Fibroblast of lung (primary cell): ENCODE results near the gene MBNL2. TPM values are rescaled to one million over a fixed set of nuclear protein-coding genes. Genes with fewer than 3 reads are reported as not detected.

Source experiments
- DNase-seq, 2 donors: peaks; one replicate each; pipeline versions ENCODE4 v3.0.0 to v3.0.0-alpha.2; 2010; ENCODE audit warnings: low read depth in 2 of 2
- H2AFZ ChIP-seq: 2 replicates; pipeline ENCODE4 v1.5.1; 2012; ENCODE audit warnings: low read length, control low read depth, inconsistent platforms
- H3K27ac ChIP-seq: 2 replicates; pipeline ENCODE4 v1.5.1; 2011; ENCODE audit warnings: low read length, control low read depth; ENCODE audit not compliant: insufficient read depth
- H3K27me3 ChIP-seq: 2 replicates; pipeline ENCODE4 v1.5.1; 2011; ENCODE audit warnings: mild to moderate bottlenecking, low read length; ENCODE audit not compliant: control insufficient read depth, insufficient read depth
- H3K36me3 ChIP-seq: 2 replicates; pipeline ENCODE4 v1.5.1; 2011; ENCODE audit warnings: low read length; ENCODE audit not compliant: control insufficient read depth, insufficient read depth
- H3K4me1 ChIP-seq: 2 replicates; pipeline ENCODE4 v1.5.1; 2011; ENCODE audit warnings: low read length; ENCODE audit not compliant: control insufficient read depth, insufficient read depth; ENCODE audit errors: extremely low read depth
- H3K4me2 ChIP-seq: 2 replicates; pipeline ENCODE4 v1.5.1; 2011; ENCODE audit warnings: low read length, control low read depth; ENCODE audit not compliant: insufficient read depth; ENCODE audit errors: extremely low read depth
- H3K4me3 ChIP-seq, 4 experiments: fragments of 200-600 bp in 1 of 4; sonication (generic) in 1 of 4; replicated peaks in 1 of 4; 2 replicates each; pipeline ENCODE4 v1.5.1; 2011 to 2016; ENCODE audit warnings: low read length in 4 of 4, low read depth in 3 of 4, mild to moderate bottlenecking in 3 of 4, control low read depth in 2 of 4, inconsistent platforms in 1 of 4, mixed read lengths in 1 of 4; ENCODE audit not compliant: insufficient read depth in 1 of 4; ENCODE audit errors: control extremely low read depth in 1 of 4
- H3K79me2 ChIP-seq: 2 replicates; pipeline ENCODE4 v1.5.1; 2012; ENCODE audit warnings: mild to moderate bottlenecking, low read length, inconsistent platforms; ENCODE audit not compliant: control insufficient read depth, insufficient read depth
- H3K9ac ChIP-seq: 2 replicates; pipeline ENCODE4 v1.5.1; 2011; ENCODE audit warnings: mild to moderate bottlenecking, low read length, control low read depth; ENCODE audit not compliant: insufficient read depth
- H3K9me3 ChIP-seq: 2 replicates; pipeline ENCODE4 v1.5.1; 2012; ENCODE audit warnings: low read depth, low read length; ENCODE audit not compliant: control insufficient read depth, insufficient read depth
- H4K20me1 ChIP-seq: 2 replicates; pipeline ENCODE4 v1.5.1; 2011; ENCODE audit warnings: low read length; ENCODE audit not compliant: control insufficient read depth, insufficient read depth; ENCODE audit errors: extremely low read depth
- CTCF ChIP-seq, 2 donors: IDR thresholded peaks in 1 of 2; conservative IDR thresholded peaks in 1 of 2; 1 replicate in 1 of 2; 2 replicates in 1 of 2; pipeline ENCODE4 v1.5.1; 2011 to 2012; ENCODE audit warnings: low read length in 2 of 2, control low read depth in 1 of 2, inconsistent platforms in 1 of 2, low read depth in 1 of 2, mild to moderate bottlenecking in 1 of 2
- EZH2 ChIP-seq: IDR thresholded peaks from 2 replicates; pipeline ENCODE4 v1.5.1; 2012; ENCODE audit warnings: low read length, control low read depth, mild to moderate bottlenecking; ENCODE audit errors: missing control alignments
- polyA plus RNA-seq, 2 donors: library from polyadenylated mRNA; depleted of rRNA in 1 of 2; stranded (reverse) in 1 of 2; unstranded in 1 of 2; fragments of >200 nt; gene quantifications; 2 replicates each; pipeline ENCODE4 v1.2.1, GENCODE V29; 2011 to 2012; ENCODE audit warnings: missing spikeins in 1 of 2
- total RNA-seq: library from RNA; depleted of rRNA; stranded (reverse); fragments of >200 nt; gene quantifications from 2 replicates; pipeline ENCODE4 v1.2.1, GENCODE V29; 2014

The MBNL2 gene
- total and polyA plus RNA-seq, 2 donors (not counting 1 experiment from before 2014, with no cell fraction given): 48.9 to 61.1 TPM

- H3K9ac ChIP-seq: no peak overlapping the region
- H3K4me2 ChIP-seq: no peak overlapping the region
- peak; percentile 41 to 75 for DNase-seq
- TF ChIP-seq EZH2 (no peak), CTCF (conservative IDR thresholded peaks at IDR 0.05 in 1 of 2, IDR thresholded peaks at IDR 0.05 in 1 of 2; ENCODE audit: low read depth in 1 of 2, low read length in 2 of 2) (peak; percentile 75 to 80)
- no peaks in the 10 kb centered on the region for H3K9me3 ChIP-seq
- H3K4me3 ChIP-seq: no peak overlapping the region
- H3K79me2 ChIP-seq: peaks cover 4% of the 10 kb centered on the region
- H3K4me1 ChIP-seq: peaks cover 6% of the 10 kb centered on the region
- H3K36me3 ChIP-seq: peaks cover 10% of the 10 kb centered on the region
- H4K20me1 ChIP-seq: no peaks in the 10 kb centered on the region
- no peak overlapping the region for H2AFZ ChIP-seq
- H3K27ac ChIP-seq: no peak overlapping the region
- no peaks in the 10 kb centered on the region for H3K27me3 ChIP-seq
These were observed 122.4 kb downstream of the MBNL2 start for GRCh38 chr13:97344265-97345175.

- Histone ChIP-seq H3K79me2 (peaks cover 2% of the 10 kb centered on the region), H3K9me3 (no peaks in the 10 kb centered on the region), H3K4me1 (peaks cover 3% of the 10 kb centered on the region), H3K27ac (no peak overlapping the region), H3K4me2 (no peak overlapping the region), H4K20me1 (no peaks in the 10 kb centered on the region), H3K9ac (no peak overlapping the region), H3K36me3 (peaks cover 10% of the 10 kb centered on the region), H3K4me3 (no peak overlapping the region), H2AFZ (no peak overlapping the region), H3K27me3 (no peaks in the 10 kb centered on the region)
- DNase-seq: no peak
- TF ChIP-seq CTCF (conservative IDR thresholded peaks at IDR 0.05 in 1 of 2, IDR thresholded peaks at IDR 0.05 in 1 of 2; ENCODE audit: low read depth in 1 of 2, low read length in 2 of 2) (no peak), EZH2 (no peak)
These were observed 124.0 kb downstream of the MBNL2 start for GRCh38 chr13:97346097-97346496.

- no peak for DNase-seq
- no peak overlapping the region for H3K9ac ChIP-seq
- no peak overlapping the region for H3K4me3 ChIP-seq
- no peaks in the 10 kb centered on the region for H3K4me1 ChIP-seq
- H3K27ac ChIP-seq: no peak overlapping the region
- H3K79me2 ChIP-seq: no peaks in the 10 kb centered on the region
- peaks cover 10% of the 10 kb centered on the region for H3K36me3 ChIP-seq
- H3K27me3 ChIP-seq: no peaks in the 10 kb centered on the region
- H4K20me1 ChIP-seq: no peaks in the 10 kb centered on the region
- no peak overlapping the region for H2AFZ ChIP-seq
- no peak overlapping the region for H3K4me2 ChIP-seq
- no peak for TF ChIP-seq CTCF (conservative IDR thresholded peaks at IDR 0.05 in 1 of 2, IDR thresholded peaks at IDR 0.05 in 1 of 2; ENCODE audit: low read depth in 1 of 2, low read length in 2 of 2)
- no peak for TF ChIP-seq EZH2
- H3K9me3 ChIP-seq: no peaks in the 10 kb centered on the region
These were observed 124.6 kb downstream of the MBNL2 start for GRCh38 chr13:97346561-97347254.
